Naive B cell (primary cell): ENCODE data around the gene BRCA1. TPM values are rescaled to one million over a fixed set of nuclear protein-coding genes. Genes with fewer than 3 reads are reported as not detected.
"Not testable (repeated sequence)": the region's sequence is repeated elsewhere in the genome, so short reads cannot be mapped to it uniquely, and the experiment has no call there.

ENCODE experiments used
- ATAC-seq, 2 donors: fragments of 150-1000 bp; cut with Tn5 transposase; 2 replicates each; pipeline ENCODE4 v1.10.0; 2021; ENCODE audit warnings: low read depth in 2 of 2, mild to moderate bottlenecking in 2 of 2, moderate library complexity in 2 of 2
- DNase-seq: peaks from one replicate; pipeline ENCODE4 v3.0.0; 2022
- H3K27ac Mint-ChIP-seq, 6 donors: one replicate each; pipeline ENCODE4 v1.8.0; 2020 to 2022; ENCODE audit warnings: mild to moderate bottlenecking in 6 of 6, mixed read lengths in 6 of 6, moderate library complexity in 5 of 6, inconsistent platforms in 2 of 6
- H3K27me3 Mint-ChIP-seq, 3 donors: one replicate each; pipeline ENCODE4 v1.8.0; 2021 to 2022; ENCODE audit warnings: mixed read lengths in 3 of 3, mild to moderate bottlenecking in 1 of 3
- H3K36me3 Mint-ChIP-seq, 2 donors: one replicate each; pipeline ENCODE4 v1.8.0; 2020 to 2022; ENCODE audit warnings: mixed read lengths in 2 of 2, inconsistent platforms in 1 of 2, mild to moderate bottlenecking in 1 of 2
- H3K4me1 Mint-ChIP-seq, 3 donors: one replicate each; pipeline ENCODE4 v1.8.0; 2020 to 2022; ENCODE audit warnings: mixed read lengths in 3 of 3, inconsistent platforms in 1 of 3, mild to moderate bottlenecking in 1 of 3, moderate library complexity in 1 of 3
- H3K4me3 Mint-ChIP-seq, 8 donors: one replicate each; pipeline ENCODE4 v1.8.0; 2020 to 2022; ENCODE audit warnings: mild to moderate bottlenecking in 8 of 8, mixed read lengths in 8 of 8, moderate library complexity in 8 of 8, inconsistent platforms in 2 of 8
- H3K9me3 Mint-ChIP-seq, 7 donors: one replicate each; pipeline ENCODE4 v1.8.0; 2020 to 2022; ENCODE audit warnings: mixed read lengths in 7 of 7, mild to moderate bottlenecking in 5 of 7, inconsistent platforms in 2 of 7, moderate library complexity in 1 of 7
- polyA plus RNA-seq, 6 donors: library from polyadenylated mRNA; unstranded; fragments of 300-500 nt; fragmentation: Illumina TruSeq; gene quantifications; one replicate each; pipeline ENCODE4 v1.2.3, GENCODE V29; 2021; ENCODE audit warnings: low read depth in 6 of 6

The BRCA1 gene
- polyA plus RNA-seq, 6 donors from 2014 or later = 0.14 to 4.7 (median 3.5) TPM

- no peaks in the 10 kb centered on the region for H3K27me3 Mint-ChIP-seq
- no peak for DNase-seq
- no peaks in the 10 kb centered on the region for H3K9me3 Mint-ChIP-seq
- no peak overlapping the region for H3K4me3 Mint-ChIP-seq
- ATAC-seq = no peak
- H3K27ac Mint-ChIP-seq = no peak overlapping the region
- H3K36me3 Mint-ChIP-seq = no peaks in the 10 kb centered on the region
- no peaks in the 10 kb centered on the region for H3K4me1 Mint-ChIP-seq
These were observed 54.3 kb downstream of the BRCA1 start for GRCh38 chr17:43070872-43071271.

GRCh38 chr17:43070257-43070656 lies 54.9 kb downstream of the BRCA1 start:
- ATAC-seq = no peak
- no peak for DNase-seq
- Mint-ChIP-seq H3K4me3 (no peak overlapping the region), H3K4me1 (no peaks in the 10 kb centered on the region), H3K36me3 (no peaks in the 10 kb centered on the region), H3K9me3 (no peaks in the 10 kb centered on the region), H3K27ac (no peak overlapping the region), H3K27me3 (no peaks in the 10 kb centered on the region)

GRCh38 chr17:43069368-43069898 lies 55.7 kb downstream of the BRCA1 start:
- DNase-seq (no peak), ATAC-seq (no peak)
- no peaks in the 10 kb centered on the region for H3K27me3 Mint-ChIP-seq
- H3K9me3 Mint-ChIP-seq = no peaks in the 10 kb centered on the region
- H3K4me3 Mint-ChIP-seq = no peak overlapping the region
- H3K36me3 Mint-ChIP-seq = no peaks in the 10 kb centered on the region
- H3K4me1 Mint-ChIP-seq = no peaks in the 10 kb centered on the region
- no peak overlapping the region for H3K27ac Mint-ChIP-seq

- Mint-ChIP-seq H3K27ac (peak overlapping the region in 2 of 6 donors; percentile 27 to 72), H3K4me3 (no peak overlapping the region), H3K9me3 (no peaks in the 10 kb centered on the region), H3K36me3 (no peaks in the 10 kb centered on the region), H3K27me3 (no peaks in the 10 kb centered on the region), H3K4me1 (no peaks in the 10 kb centered on the region)
- DNase-seq (no peak), ATAC-seq (no peak)
These were observed 56.4 kb downstream of the BRCA1 start for GRCh38 chr17:43068570-43069367.

- no peaks in the 10 kb centered on the region for H3K27me3 Mint-ChIP-seq
- no peak overlapping the region for H3K4me3 Mint-ChIP-seq
- no peaks in the 10 kb centered on the region for H3K9me3 Mint-ChIP-seq
- no peak for ATAC-seq
- H3K4me1 Mint-ChIP-seq = no peaks in the 10 kb centered on the region
- H3K27ac Mint-ChIP-seq = peak overlapping the region in 3 of 6 donors; percentile 30 to 73 (median 63)
- H3K36me3 Mint-ChIP-seq = no peaks in the 10 kb centered on the region
- DNase-seq = no peak
These were observed 62.1 kb downstream of the BRCA1 start for GRCh38 chr17:43062984-43063638.

- ATAC-seq = no peak
- H3K9me3 Mint-ChIP-seq = no peaks in the 10 kb centered on the region
These were observed 69.1 kb downstream of the BRCA1 start for GRCh38 chr17:43056051-43056450.

GRCh38 chr17:43053008-43053407 lies 72.2 kb downstream of the BRCA1 start:
- H3K27ac Mint-ChIP-seq, H3K9me3 Mint-ChIP-seq, H3K27me3 Mint-ChIP-seq, ATAC-seq, DNase-seq, H3K4me3 Mint-ChIP-seq, H3K36me3 Mint-ChIP-seq, H3K4me1 Mint-ChIP-seq: not testable (repeated sequence)

More at GRCh38 chr17:43056051-43056450, 69.1 kb downstream of the BRCA1 start:
- Mint-ChIP-seq H3K27ac (no peak overlapping the region), H3K4me3 (no peak overlapping the region), H3K4me1 (no peaks in the 10 kb centered on the region), H3K36me3 (no peaks in the 10 kb centered on the region), H3K27me3 (no peaks in the 10 kb centered on the region)
- no peak for DNase-seq

GRCh38 chr17:43051969-43052368 lies 73.2 kb downstream of the BRCA1 start:
- Mint-ChIP-seq H3K27me3 (no peaks in the 10 kb centered on the region), H3K4me3 (no peak overlapping the region), H3K9me3 (no peaks in the 10 kb centered on the region), H3K36me3 (no peaks in the 10 kb centered on the region), H3K4me1 (no peaks in the 10 kb centered on the region), H3K27ac (peak overlapping the region in 1 of 6 donors; percentile 30)
- ATAC-seq (no peak), DNase-seq (no peak)

GRCh38 chr17:43044024-43044423 lies 81.1 kb downstream of the BRCA1 start:
- no peaks in the 10 kb centered on the region for H3K27me3 Mint-ChIP-seq
- H3K27ac Mint-ChIP-seq = peak overlapping the region in 1 of 6 donors; percentile 4
- DNase-seq (no peak), ATAC-seq (no peak)
- no peaks in the 10 kb centered on the region for H3K9me3 Mint-ChIP-seq
- no peaks in the 10 kb centered on the region for H3K36me3 Mint-ChIP-seq
- H3K4me1 Mint-ChIP-seq = no peaks in the 10 kb centered on the region
- H3K4me3 Mint-ChIP-seq = no peak overlapping the region

- Mint-ChIP-seq H3K4me1 (no peaks in the 10 kb centered on the region), H3K27me3 (no peaks in the 10 kb centered on the region), H3K9me3 (no peaks in the 10 kb centered on the region), H3K4me3 (no peak overlapping the region), H3K36me3 (no peaks in the 10 kb centered on the region), H3K27ac (peak overlapping the region in 1 of 6 donors; percentile 4)
- DNase-seq (no peak), ATAC-seq (no peak)
These were observed 81.9 kb downstream of the BRCA1 start for GRCh38 chr17:43043307-43043706.

- no peaks in the 10 kb centered on the region for H3K9me3 Mint-ChIP-seq
These were observed 83.0 kb downstream of the BRCA1 start for GRCh38 chr17:43042025-43042628.

GRCh38 chr17:43040655-43041054 lies 84.5 kb downstream of the BRCA1 start:
- ATAC-seq (no peak), DNase-seq (no peak)
- peak overlapping the region in 1 of 6 donors; percentile 90 for H3K27ac Mint-ChIP-seq
- H3K4me1 Mint-ChIP-seq = no peaks in the 10 kb centered on the region
- no peaks in the 10 kb centered on the region for H3K9me3 Mint-ChIP-seq
- H3K27me3 Mint-ChIP-seq = no peaks in the 10 kb centered on the region
- H3K36me3 Mint-ChIP-seq = no peaks in the 10 kb centered on the region
- H3K4me3 Mint-ChIP-seq = no peak overlapping the region

More at GRCh38 chr17:43042025-43042628, 83.0 kb downstream of the BRCA1 start:
- Mint-ChIP-seq H3K27ac (peak overlapping the region in 2 of 6 donors; percentile 53 to 76), H3K36me3 (no peaks in the 10 kb centered on the region), H3K4me1 (no peaks in the 10 kb centered on the region), H3K27me3 (no peaks in the 10 kb centered on the region), H3K4me3 (no peak overlapping the region)
- DNase-seq (no peak), ATAC-seq (no peak)

- H3K4me3 Mint-ChIP-seq = no peak overlapping the region
- peak overlapping the region in 2 of 6 donors; percentile 34 to 71 for H3K27ac Mint-ChIP-seq
- H3K27me3 Mint-ChIP-seq = no peaks in the 10 kb centered on the region
- H3K36me3 Mint-ChIP-seq = no peaks in the 10 kb centered on the region
- DNase-seq (no peak), ATAC-seq (no peak)
- no peaks in the 10 kb centered on the region for H3K9me3 Mint-ChIP-seq
- no peaks in the 10 kb centered on the region for H3K4me1 Mint-ChIP-seq
These were observed 85.5 kb downstream of the BRCA1 start for GRCh38 chr17:43039646-43040045.

GRCh38 chr17:43034894-43035293 lies 90.3 kb downstream of the BRCA1 start:
- DNase-seq (no peak), ATAC-seq (no peak)
- H3K9me3 Mint-ChIP-seq = no peaks in the 10 kb centered on the region
- H3K36me3 Mint-ChIP-seq = no peaks in the 10 kb centered on the region
- no peak overlapping the region for H3K27ac Mint-ChIP-seq
- H3K4me1 Mint-ChIP-seq = no peaks in the 10 kb centered on the region
- H3K27me3 Mint-ChIP-seq = no peaks in the 10 kb centered on the region
- H3K4me3 Mint-ChIP-seq = no peak overlapping the region
